Activated CD4-positive, alpha-beta memory T cell treated with anti-CD3 and anti-CD28 coated beads for 36 hours (primary cell): ENCODE results near the gene TMEM134. TPM values are rescaled to one million over a fixed set of nuclear protein-coding genes. Genes with fewer than 3 reads are reported as not detected.
"Not testable (repeated sequence)": the region's sequence is repeated elsewhere in the genome, so short reads cannot be mapped to it uniquely, and the experiment has no call there.

Source experiments
- CTCF ChIA-PET: fragments of 350-600 bp; sonication (Branson Sonifier 250); formaldehyde crosslinking; loops from one replicate; lab custom pipeline; 2021; ENCODE audit warnings: antibody characterized with exemption, inconsistent platforms; lab: Charles Lee
- POLR2A ChIA-PET: fragments of 350-600 bp; sonication (Branson Sonifier 250); formaldehyde crosslinking; loops from one replicate; lab custom pipeline; 2021; ENCODE audit warnings: antibody characterized with exemption; lab: Charles Lee
- DNase-seq: peaks from one replicate; pipeline ENCODE4 v3.0.0-alpha.2; 2020
- H3K27ac Mint-ChIP-seq: one replicate; pipeline ENCODE4 v1.8.0; 2021; ENCODE audit warnings: mixed read lengths
- H3K27me3 Mint-ChIP-seq: one replicate; pipeline ENCODE4 v1.8.0; 2021; ENCODE audit warnings: mixed read lengths
- H3K36me3 Mint-ChIP-seq: one replicate; pipeline ENCODE4 v1.8.0; 2021; ENCODE audit warnings: mixed read lengths
- H3K4me1 Mint-ChIP-seq: one replicate; pipeline ENCODE4 v1.8.0; 2021; ENCODE audit warnings: low read depth, mixed read lengths
- H3K4me3 Mint-ChIP-seq: one replicate; pipeline ENCODE4 v1.8.0; 2021; ENCODE audit warnings: mild to moderate bottlenecking, mixed read lengths
- H3K9me3 Mint-ChIP-seq: one replicate; pipeline ENCODE4 v1.8.0; 2021; ENCODE audit warnings: mixed read lengths
- intact Hi-C: fragments of 100-400 bp; cut with micrococcal nuclease; formaldehyde crosslinking; loops from one replicate; pipeline ENCODE4 v1.15.1; 2023
- total RNA-seq, 2 experiments: library from RNA; stranded (reverse); gene quantifications; one replicate each; pipeline ENCODE4 v1.2.3, GENCODE V29; 2021

TMEM134 gene
- total RNA-seq, 2 experiments from 2014 or later = 68.2 to 75.2 TPM

GRCh38 chr11:67433536-67434394, 35.3 kb downstream of the TMEM134 start:
- peak overlapping the region; percentile 49 for H3K4me3 Mint-ChIP-seq
- H3K27ac Mint-ChIP-seq = peak overlapping the region; percentile 81
- DNase-seq = peak; percentile 54
- H3K36me3 Mint-ChIP-seq = peaks cover 49% of the 10 kb centered on the region
- H3K9me3 Mint-ChIP-seq = no peaks in the 10 kb centered on the region
- no peaks in the 10 kb centered on the region for H3K27me3 Mint-ChIP-seq
- H3K4me1 Mint-ChIP-seq = peaks cover 47% of the 10 kb centered on the region
- CTCF ChIA-PET = interaction anchor here (0.6 kb wide), 1 partner anchor 10 kb away, joined by 5 read pairs; no protein-coding TSS in a partner anchor
- POLR2A ChIA-PET = interaction anchor here (0.8 to 1.3 kb wide), 4 partner anchors 29 to 45 kb away, joined by 3 read pairs; no protein-coding TSS in a partner anchor
- intact Hi-C loops = loop anchor here (1.0 kb wide), 1 partner anchor 80 kb away; the partner anchor contains the start of gene POLD4

- Mint-ChIP-seq H3K4me1 (peaks cover 48% of the 10 kb centered on the region), H3K36me3 (peaks cover 43% of the 10 kb centered on the region)
These were observed 36.2 kb downstream of the TMEM134 start for GRCh38 chr11:67432655-67433349.

GRCh38 chr11:67431346-67432249, 37.5 kb downstream of the TMEM134 start:
- intact Hi-C loops = no loop called here
- H3K27ac Mint-ChIP-seq = peak overlapping the region; percentile 73
- ChIA-PET CTCF (no interaction called here), POLR2A (interaction anchor here (1.0 to 1.3 kb wide), 3 partner anchors 15 to 29 kb away, joined by 3 to 4 read pairs (median 3); no protein-coding TSS in a partner anchor)
- H3K4me1 Mint-ChIP-seq = peaks cover 56% of the 10 kb centered on the region
- H3K9me3 Mint-ChIP-seq = no peaks in the 10 kb centered on the region
- no peaks in the 10 kb centered on the region for H3K27me3 Mint-ChIP-seq
- no peak for DNase-seq
- H3K4me3 Mint-ChIP-seq = no peak overlapping the region
- H3K36me3 Mint-ChIP-seq = peaks cover 34% of the 10 kb centered on the region

More at GRCh38 chr11:67432655-67433349, 36.2 kb downstream of the TMEM134 start:
- Mint-ChIP-seq H3K27me3 (no peaks in the 10 kb centered on the region), H3K4me3 (no peak overlapping the region), H3K9me3 (no peaks in the 10 kb centered on the region), H3K27ac (peak overlapping the region; percentile 81)
- intact Hi-C loops = no loop called here
- CTCF ChIA-PET = no interaction called here
- POLR2A ChIA-PET = interaction anchor here (0.8 to 1.3 kb wide), 5 partner anchors 16 to 32 kb away, joined by 3 to 4 read pairs (median 3); no protein-coding TSS in a partner anchor
- DNase-seq = no peak

GRCh38 chr11:67429722-67430121, 39.3 kb downstream of the TMEM134 start:
- Mint-ChIP-seq H3K4me1 (peaks cover 44% of the 10 kb centered on the region), H3K9me3 (no peaks in the 10 kb centered on the region), H3K27ac (no peak overlapping the region), H3K36me3 (peaks cover 19% of the 10 kb centered on the region), H3K4me3 (peak overlapping the region; percentile 91), H3K27me3 (no peaks in the 10 kb centered on the region)
- no peak for DNase-seq
- ChIA-PET POLR2A (interaction anchor here (0.9 to 3.2 kb wide), 5 partner anchors 8 to 39 kb away, joined by 3 to 24 read pairs (median 9); partner anchors contain the start of genes PPP1CA, PTPRCAP and TBC1D10C), CTCF (interaction anchor here (1.1 kb wide), 1 partner anchor 78 kb away, joined by 3 read pairs; no protein-coding TSS in a partner anchor)
- intact Hi-C loops = loop anchor here (2.0 to 5.0 kb wide), 3 partner anchors 27 to 38 kb away; partner anchors contain the start of genes RAD9A and TMEM134

GRCh38 chr11:67429038-67429668, 39.9 kb downstream of the TMEM134 start:
- H3K27me3 Mint-ChIP-seq = no peaks in the 10 kb centered on the region
- H3K36me3 Mint-ChIP-seq = peaks cover 17% of the 10 kb centered on the region
- peaks cover 40% of the 10 kb centered on the region for H3K4me1 Mint-ChIP-seq
- CTCF ChIA-PET = interaction anchor here (0.8 to 2.4 kb wide), 4 partner anchors 8 to 73 kb away, joined by 3 to 8 read pairs (median 6); partner anchors contain the start of genes PPP1CA and PTPRCAP
- intact Hi-C loops = loop anchor here (2.0 to 5.0 kb wide), 3 partner anchors 26 to 38 kb away; partner anchors contain the start of genes RAD9A and TMEM134
- no peaks in the 10 kb centered on the region for H3K9me3 Mint-ChIP-seq
- peak overlapping the region; percentile 91 for H3K27ac Mint-ChIP-seq
- peak overlapping the region; percentile 91 for H3K4me3 Mint-ChIP-seq
- POLR2A ChIA-PET = interaction anchor here (0.9 to 3.2 kb wide), 9 partner anchors 8 to 1893 kb away, joined by 3 to 24 read pairs (median 4); partner anchors contain the start of genes PPP1CA, PTPRCAP and TBC1D10C
- DNase-seq = no peak

GRCh38 chr11:67428052-67429001, 40.7 kb downstream of the TMEM134 start, which contains the start of gene RPS6KB2:
Gene RPS6KB2 (plus strand): TSS chr11:67428494. CDS start chr11:67428546, 52 bp downstream.
- no peaks in the 10 kb centered on the region for H3K27me3 Mint-ChIP-seq
- peak within 1 kb of the TSS; percentile 91 for H3K27ac Mint-ChIP-seq
- peaks cover 33% of the 10 kb centered on the region for H3K4me1 Mint-ChIP-seq
- intact Hi-C loops = loop anchor here (1.0 to 5.0 kb wide), 5 partner anchors 8 to 39 kb away; partner anchors contain the start of genes PTPRCAP, RAD9A and TMEM134
- peak; percentile 100 for DNase-seq
- no peaks in the 10 kb centered on the region for H3K9me3 Mint-ChIP-seq
- H3K4me3 Mint-ChIP-seq = peak within 1 kb of the TSS; percentile 91
- ChIA-PET CTCF (interaction anchor here (0.7 to 2.4 kb wide), 5 partner anchors 9 to 72 kb away, joined by 3 to 8 read pairs (median 5); partner anchors contain the start of genes PPP1CA and PTPRCAP), POLR2A (interaction anchor here (0.5 to 3.2 kb wide), 12 partner anchors 9 to 1892 kb away, joined by 3 to 24 read pairs (median 4); partner anchors contain the start of genes PPP1CA, PTPRCAP, TBC1D10C and TMEM134)
- H3K36me3 Mint-ChIP-seq = peaks cover 15% of the 10 kb centered on the region

- CTCF ChIA-PET = interaction anchor here (0.6 to 2.4 kb wide), 4 partner anchors 10 to 26 kb away, joined by 3 to 8 read pairs (median 6); partner anchors contain the start of genes PPP1CA and PTPRCAP
- peaks cover 12% of the 10 kb centered on the region for H3K36me3 Mint-ChIP-seq
These were observed 41.6 kb downstream of the TMEM134 start for GRCh38 chr11:67427364-67427859.

GRCh38 chr11:67423891-67424613, 45.0 kb downstream of the TMEM134 start:
- intact Hi-C loops = no loop called here
- H3K9me3 Mint-ChIP-seq = no peaks in the 10 kb centered on the region
- H3K4me3 Mint-ChIP-seq = no peak overlapping the region
- H3K27ac Mint-ChIP-seq = no peak overlapping the region
- H3K4me1 Mint-ChIP-seq = peaks cover 24% of the 10 kb centered on the region
- H3K36me3 Mint-ChIP-seq = peaks cover 2% of the 10 kb centered on the region
- POLR2A ChIA-PET = no interaction called here
- no peak for DNase-seq
- CTCF ChIA-PET = interaction anchor here (1.5 to 1.7 kb wide), 2 partner anchors 23 to 41 kb away, joined by 3 read pairs; partner anchors contain the start of gene PPP1CA
- H3K27me3 Mint-ChIP-seq = no peaks in the 10 kb centered on the region

More at GRCh38 chr11:67427364-67427859, 41.6 kb downstream of the TMEM134 start:
- not testable (repeated sequence) for H3K27me3 Mint-ChIP-seq, H3K9me3 Mint-ChIP-seq
- Mint-ChIP-seq H3K4me1 (peaks cover 24% of the 10 kb centered on the region), H3K4me3 (peak overlapping the region; percentile 91), H3K27ac (peak overlapping the region; percentile 91)
- POLR2A ChIA-PET = interaction anchor here (0.8 to 3.2 kb wide), 6 partner anchors 10 to 150 kb away, joined by 3 to 24 read pairs (median 5); partner anchors contain the start of genes PPP1CA and PTPRCAP
- peak; percentile 63 for DNase-seq
- intact Hi-C loops = loop anchor here (5.0 kb wide), 2 partner anchors 35 to 40 kb away; partner anchors contain the start of genes RAD9A and TMEM134
